WTC11 (cell line): ENCODE measurements around the gene FSTL1. TPM values are rescaled to one million over a fixed set of nuclear protein-coding genes. Genes with fewer than 3 reads are reported as not detected.

Experiments
- ATF6 ChIP-seq: sonication (generic); formaldehyde crosslinking; IDR thresholded peaks from 2 replicates; pipeline ENCODE4 v1.8.1; 2023; ENCODE audit warnings: mild to moderate bottlenecking, missing genetic modification reagents
- ERG ChIP-seq: fragments of 250-450 bp; sonication (Bioruptor Pico); IDR thresholded peaks from 2 replicates; pipeline ENCODE4 v1.8.0; 2021; ENCODE audit warnings: mild to moderate bottlenecking
- ESRRA ChIP-seq: sonication (generic); formaldehyde crosslinking; IDR thresholded peaks from 2 replicates; pipeline ENCODE4 v1.8.1; 2022; ENCODE audit warnings: mild to moderate bottlenecking, missing genetic modification reagents, borderline replicate concordance
- ETV6 ChIP-seq: sonication (generic); formaldehyde crosslinking; IDR thresholded peaks from 2 replicates; pipeline ENCODE4 v1.8.1; 2022; ENCODE audit warnings: mild to moderate bottlenecking, missing genetic modification reagents
- FOXP1 ChIP-seq: sonication (generic); formaldehyde crosslinking; IDR thresholded peaks from 2 replicates; pipeline ENCODE4 v1.8.0; 2022; ENCODE audit warnings: missing genetic modification reagents, mild to moderate bottlenecking, moderate library complexity, borderline replicate concordance
- FOXP4 ChIP-seq: sonication (generic); formaldehyde crosslinking; IDR thresholded peaks from 2 replicates; pipeline ENCODE4 v1.8.0; 2022; ENCODE audit warnings: mild to moderate bottlenecking, missing genetic modification reagents
- GRHL2 ChIP-seq: fragments of 250-450 bp; sonication (Bioruptor Pico); IDR thresholded peaks from 2 replicates; pipeline ENCODE4 v1.8.0; 2022; ENCODE audit warnings: mild to moderate bottlenecking, moderate library complexity; ENCODE audit not compliant: insufficient replicate concordance, severe bottlenecking
- GTF2I ChIP-seq: fragments of 250-450 bp; sonication (Bioruptor Pico); conservative IDR thresholded peaks from 2 replicates; pipeline ENCODE4 v1.4.0; 2021; ENCODE audit warnings: mild to moderate bottlenecking
- HMGXB4 ChIP-seq: sonication (generic); formaldehyde crosslinking; IDR thresholded peaks from 2 replicates; pipeline ENCODE4 v1.8.1; 2023; ENCODE audit warnings: mild to moderate bottlenecking, moderate library complexity, missing genetic modification reagents
- KAT7 ChIP-seq: sonication (generic); formaldehyde crosslinking; IDR thresholded peaks from 2 replicates; pipeline ENCODE4 v1.8.1; 2023; ENCODE audit warnings: missing genetic modification reagents, mild to moderate bottlenecking, borderline replicate concordance
- NFYB ChIP-seq: sonication (generic); formaldehyde crosslinking; conservative IDR thresholded peaks from 2 replicates; pipeline ENCODE4 v1.8.0; 2022; ENCODE audit warnings: low read depth, missing genetic modification reagents
- OVOL2 ChIP-seq: fragments of 250-450 bp; sonication (Bioruptor Pico); IDR thresholded peaks from 2 replicates; pipeline ENCODE4 v1.9.0; 2021; ENCODE audit warnings: mild to moderate bottlenecking, borderline replicate concordance
- PREB ChIP-seq: sonication (generic); formaldehyde crosslinking; IDR thresholded peaks from 2 replicates; pipeline ENCODE4 v1.8.1; 2022; ENCODE audit warnings: mild to moderate bottlenecking, missing genetic modification reagents, moderate library complexity, borderline replicate concordance
- STAT6 ChIP-seq: sonication (generic); formaldehyde crosslinking; conservative IDR thresholded peaks from 2 replicates; pipeline ENCODE4 v1.8.1; 2023; ENCODE audit warnings: mild to moderate bottlenecking, low read depth, missing genetic modification reagents, moderate library complexity
- USF1 ChIP-seq: sonication (generic); formaldehyde crosslinking; IDR thresholded peaks from 2 replicates; pipeline ENCODE4 v1.8.0; 2022; ENCODE audit warnings: mild to moderate bottlenecking, missing genetic modification reagents
- ZBTB43 ChIP-seq: sonication (generic); formaldehyde crosslinking; IDR thresholded peaks from 2 replicates; pipeline ENCODE4 v1.8.1; 2023; ENCODE audit warnings: mild to moderate bottlenecking, missing genetic modification reagents
- ZNF232 ChIP-seq: sonication (generic); formaldehyde crosslinking; IDR thresholded peaks from 2 replicates; pipeline ENCODE4 v1.8.0; 2022; ENCODE audit warnings: mild to moderate bottlenecking, missing genetic modification reagents
- ZNF263 ChIP-seq: sonication (generic); formaldehyde crosslinking; IDR thresholded peaks from 2 replicates; pipeline ENCODE4 v1.8.1; 2022; ENCODE audit warnings: low read depth, mild to moderate bottlenecking, moderate library complexity, missing genetic modification reagents
- ZNF425 ChIP-seq: fragments of 250-450 bp; sonication (Bioruptor Pico); conservative IDR thresholded peaks from 2 replicates; pipeline ENCODE4 v1.9.0; 2021; ENCODE audit warnings: mild to moderate bottlenecking
- ZNF512 ChIP-seq: sonication (generic); formaldehyde crosslinking; IDR thresholded peaks from 2 replicates; pipeline ENCODE4 v1.8.1; 2022; ENCODE audit warnings: missing genetic modification reagents, borderline replicate concordance
- total RNA-seq: library from RNA; stranded (reverse); gene quantifications from 3 replicates; pipeline ENCODE4 v1.2.3, GENCODE V29; 2021

The FSTL1 gene
- total RNA-seq, 1 experiment from 2014 or later = 271 TPM

GRCh38 chr3:120450600-120451271 lies at the start of gene FSTL1 (continued):
- no peak for TF ChIP-seq ATF6 (CRISPR knock-in tag)
- 0 out of 2 replicates have a peak, but pooled peaks have one; percentile 23 for TF ChIP-seq ZNF232 (CRISPR knock-in tag)
- TF ChIP-seq ZNF263 (CRISPR knock-in tag) = no peak
- peak; percentile 52; the same call in 1 of the 2 replicates for TF ChIP-seq ZBTB43 (CRISPR knock-in tag)
- TF ChIP-seq ZNF512 = 0 out of 2 replicates have a peak, but pooled peaks have one; percentile 14
- no peak for TF ChIP-seq PREB (CRISPR knock-in tag)
- peak; percentile 95 for TF ChIP-seq HMGXB4
- peak; percentile 88 for TF ChIP-seq FOXP1 (CRISPR knock-in tag)
- TF ChIP-seq STAT6 (CRISPR knock-in tag) = no peak
- TF ChIP-seq GRHL2 (CRISPR knock-in tag) = no peak
- no peak; the same call in 1 of the 2 replicates for TF ChIP-seq KAT7 (CRISPR knock-in tag)
- no peak for TF ChIP-seq USF1 (CRISPR knock-in tag)
- TF ChIP-seq ESRRA (CRISPR knock-in tag) = no peak
- no peak for TF ChIP-seq OVOL2 (CRISPR knock-in tag)
- TF ChIP-seq GTF2I (CRISPR knock-in tag) = no peak
- TF ChIP-seq ZNF425 = no peak
- peak; percentile 78 for TF ChIP-seq ETV6 (CRISPR knock-in tag)
- TF ChIP-seq ERG = no peak
- TF ChIP-seq FOXP4 (CRISPR knock-in tag) = peak; percentile 84
- TF ChIP-seq NFYB (CRISPR knock-in tag) = no peak
